ENCODE data around the gene HBA1. TPM values are rescaled to one million over a fixed set of nuclear protein-coding genes. Genes with fewer than 3 reads are reported as not detected.
A peak's percentile ranks its signal among the peaks of the same experiment; 100 is the strongest.

The HBA1 gene
- total and polyA plus RNA-seq, 2 of the 8 experiments (the other 6 are each of a cell fraction or from before 2014, with no cell fraction given), result 2.3 TPM

DNA sequence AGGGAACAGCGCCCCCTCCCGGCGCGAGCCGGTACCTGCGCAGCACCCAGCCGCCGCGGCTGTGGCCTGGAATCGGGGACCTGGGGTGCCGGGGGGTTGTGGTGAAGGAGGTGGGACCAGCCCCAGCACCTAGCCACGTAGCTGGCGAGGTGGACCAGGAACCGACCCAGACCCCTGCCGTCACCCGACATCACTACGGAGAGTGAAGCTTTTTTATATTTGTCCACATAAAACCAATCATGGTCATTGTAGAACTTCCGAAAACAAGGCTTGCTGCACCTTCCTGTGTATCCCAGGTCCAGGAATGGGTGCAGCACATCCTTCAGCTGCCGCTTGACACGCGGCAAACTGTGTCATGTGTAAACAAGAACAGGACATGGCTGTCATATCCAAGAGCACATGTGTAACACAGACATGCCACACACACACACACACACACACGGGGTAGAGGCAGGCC lies 5.1 kb downstream of the HBA1 start (continued):
- no peak for TF ChIP-seq ATF2 (IDR thresholded peaks at IDR 0.05; ENCODE audit: low read length)
- TF ChIP-seq CTBP2 (IDR thresholded peaks at IDR 0.05; ENCODE audit: borderline replicate concordance, insufficient read depth, insufficient read length, low read length), result no peak
- peak; percentile 4; the same call in 1 of the 2 replicates for TF ChIP-seq CREB1 (IDR thresholded peaks at IDR 0.05)
- no peak for TF ChIP-seq BACH1 (IDR thresholded peaks at IDR 0.05; ENCODE audit: low read length)
- no peak for TF ChIP-seq TCF12 (IDR thresholded peaks at IDR 0.05; ENCODE audit: low read depth, low read length)
- no peak for TF ChIP-seq TAF1 (IDR thresholded peaks at IDR 0.05; ENCODE audit: low read depth, low read length)
- no peak for TF ChIP-seq ATF3 (IDR thresholded peaks at IDR 0.05; ENCODE audit: insufficient read depth, low read depth, low read length)
- TF ChIP-seq POLR2A (IDR thresholded peaks at IDR 0.05; ENCODE audit: control extremely low read depth in 1 of 2, low read depth in 2 of 2, low read length in 2 of 2), result no peak; a peak in 1 of 3 replicates
- TF ChIP-seq MAX (IDR thresholded peaks at IDR 0.05), result no peak
- TF ChIP-seq POLR2AphosphoS5 (IDR thresholded peaks at IDR 0.05; ENCODE audit: low read depth, low read length), result peak; percentile 67; the same call in 1 of the 2 replicates
